ENCODE results near the gene RABEP1.
"Not testable (repeated sequence)": the region's sequence is repeated elsewhere in the genome, so short reads cannot be mapped to it uniquely, and the experiment has no call there.

The RABEP1 gene

DNA sequence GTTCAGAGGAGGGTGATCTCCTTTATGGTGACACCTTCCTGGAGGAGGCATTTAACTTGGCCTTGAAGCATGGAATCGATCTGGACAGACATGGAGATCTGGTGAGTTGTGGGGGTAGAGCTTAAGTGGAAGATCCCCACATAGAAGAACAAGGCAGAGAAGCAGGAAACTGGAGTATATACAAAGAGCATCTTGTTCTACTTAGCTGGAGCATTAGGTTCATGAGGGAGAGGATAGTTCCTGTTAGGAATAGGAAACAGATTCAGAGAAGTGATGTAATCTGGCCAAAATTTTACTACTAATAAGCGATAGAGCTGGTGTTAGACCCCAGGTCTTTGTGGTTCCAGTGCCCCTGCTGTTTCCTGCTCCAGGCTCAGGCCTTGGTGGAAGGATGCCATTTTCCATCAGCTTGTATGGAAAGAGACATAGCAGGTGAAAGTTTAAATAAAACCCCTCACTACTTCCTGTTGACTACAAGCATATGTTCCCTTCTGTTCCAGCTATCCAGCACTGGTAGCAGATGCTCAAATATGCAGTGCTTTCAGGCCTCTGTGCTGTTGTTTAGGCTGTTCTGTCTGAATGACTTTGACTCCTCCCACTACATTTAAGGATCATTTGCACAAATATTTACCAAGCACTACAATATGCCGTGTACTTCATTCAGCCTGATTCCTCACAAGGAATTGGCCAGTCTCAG is 147.3 kb downstream of the RABEP1 start:
- Histone ChIP-seq H3K9ac (no peak overlapping the region), H3K27me3 (no peaks in the 10 kb centered on the region), H4K20me1 (peaks cover 66% of the 10 kb centered on the region), H3K4me2 (no peak overlapping the region), H3K27ac (no peak overlapping the region), H3K9me3 (no peaks in the 10 kb centered on the region), H3K4me3 (no peak overlapping the region), H3K36me3 (peaks cover 100% of the 10 kb centered on the region), H3K4me1 (peaks cover 12% of the 10 kb centered on the region; the same call in 1 of the 2 replicates)
- TF ChIP-seq Cebpa-rat (IDR thresholded peaks at IDR 0.05), result no peak

DNA sequence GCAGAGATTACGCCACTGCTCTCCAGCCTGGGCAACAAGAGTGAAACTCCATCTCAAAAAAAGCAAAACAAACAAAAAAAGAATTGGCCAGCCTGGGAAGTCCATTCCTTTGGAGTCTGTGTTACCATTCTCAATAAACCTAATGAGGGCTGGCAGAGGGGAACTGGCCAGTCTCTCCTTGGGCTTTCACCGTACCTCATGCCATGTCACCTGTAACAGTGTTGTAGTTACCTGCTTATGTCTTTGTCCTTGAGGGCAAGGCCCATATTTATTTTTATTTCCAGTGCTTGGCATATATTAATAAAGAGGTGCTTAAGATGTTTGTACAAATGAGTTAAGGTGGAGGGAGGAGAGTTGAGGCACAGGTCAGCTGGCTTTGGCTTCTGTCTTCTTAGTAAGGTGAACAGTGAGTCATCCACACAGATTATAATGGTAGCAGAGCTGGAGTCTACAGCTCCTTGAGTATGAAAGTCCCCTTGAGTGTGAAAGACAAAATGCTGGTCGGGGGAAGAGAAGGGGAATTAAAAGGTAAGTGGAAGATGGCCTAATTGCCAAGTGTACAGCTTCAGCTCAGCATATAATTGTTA is 148.4 kb downstream of the RABEP1 start:
- Histone ChIP-seq H3K9ac (no peak overlapping the region), H3K9me3 (no peaks in the 10 kb centered on the region), H3K4me3 (no peak overlapping the region), H3K36me3 (peaks cover 100% of the 10 kb centered on the region), H3K4me2 (no peak overlapping the region), H3K27me3 (no peaks in the 10 kb centered on the region), H3K27ac (no peak overlapping the region), H3K4me1 (peaks cover 16% of the 10 kb centered on the region), H4K20me1 (peaks cover 70% of the 10 kb centered on the region)
- TF ChIP-seq Cebpa-rat (IDR thresholded peaks at IDR 0.05), result no peak

DNA sequence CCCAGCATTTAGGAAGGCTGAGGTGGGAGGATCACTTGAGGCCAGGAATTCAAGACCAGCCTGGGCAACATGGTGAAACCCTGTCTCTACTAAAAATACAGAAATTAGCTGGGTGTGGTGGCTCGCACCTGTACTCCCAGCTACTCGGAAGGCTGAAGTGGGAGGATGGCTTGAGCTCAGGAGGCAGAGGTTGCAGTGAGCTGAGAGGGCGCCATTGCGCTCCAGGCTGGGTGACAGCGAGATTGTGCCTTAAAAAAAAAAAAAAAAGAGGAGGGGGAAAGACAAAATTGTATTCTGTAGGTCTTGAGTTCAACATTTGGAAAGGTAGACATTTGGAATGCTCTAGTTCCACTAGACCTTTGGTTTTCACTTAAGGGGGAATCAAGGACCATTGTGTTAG is 149.2 kb downstream of the RABEP1 start:
- not testable (repeated sequence) for H3K9ac ChIP-seq, H3K27ac ChIP-seq, H3K9me3 ChIP-seq, H3K4me2 ChIP-seq, H3K4me3 ChIP-seq, H3K27me3 ChIP-seq
- Histone ChIP-seq H4K20me1 (peaks cover 78% of the 10 kb centered on the region), H3K4me1 (peaks cover 22% of the 10 kb centered on the region), H3K36me3 (peaks cover 100% of the 10 kb centered on the region)

DNA sequence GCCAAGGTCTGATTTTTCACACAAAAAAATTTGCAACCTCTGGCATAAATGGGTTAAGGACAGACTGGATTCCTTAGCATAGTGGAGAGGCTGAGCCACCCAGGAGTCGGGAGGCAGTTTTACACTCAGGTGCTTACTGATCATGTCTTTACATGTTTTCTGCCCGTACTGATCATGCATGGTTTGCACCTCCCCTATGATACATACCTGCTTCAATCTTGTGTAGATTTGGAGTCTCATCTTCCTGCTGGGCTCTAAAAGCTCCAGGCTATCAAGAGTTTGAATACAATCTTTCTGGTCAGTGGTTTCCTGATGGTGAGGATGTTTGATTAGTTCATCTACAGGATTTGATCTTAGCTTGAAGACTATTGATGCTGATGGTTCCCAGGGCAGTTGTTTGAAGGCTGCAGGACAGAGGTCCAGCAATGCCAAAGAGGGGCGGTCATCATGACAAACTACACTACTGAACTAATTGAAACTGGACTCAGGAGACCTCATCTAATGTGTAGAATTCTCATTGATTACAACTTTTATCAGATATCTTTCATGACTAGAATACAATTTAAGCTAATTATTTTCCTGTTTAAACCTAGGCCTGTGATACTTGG is 150.0 kb downstream of the RABEP1 start:
- Histone ChIP-seq H3K4me3 (no peak overlapping the region), H3K27ac (no peak overlapping the region), H3K36me3 (peaks cover 100% of the 10 kb centered on the region), H3K9ac (no peak overlapping the region), H3K27me3 (no peaks in the 10 kb centered on the region), H3K4me2 (no peak overlapping the region), H4K20me1 (peaks cover 86% of the 10 kb centered on the region), H3K4me1 (peaks cover 30% of the 10 kb centered on the region), H3K9me3 (no peaks in the 10 kb centered on the region)
- TF ChIP-seq Cebpa-rat (IDR thresholded peaks at IDR 0.05), result no peak

DNA sequence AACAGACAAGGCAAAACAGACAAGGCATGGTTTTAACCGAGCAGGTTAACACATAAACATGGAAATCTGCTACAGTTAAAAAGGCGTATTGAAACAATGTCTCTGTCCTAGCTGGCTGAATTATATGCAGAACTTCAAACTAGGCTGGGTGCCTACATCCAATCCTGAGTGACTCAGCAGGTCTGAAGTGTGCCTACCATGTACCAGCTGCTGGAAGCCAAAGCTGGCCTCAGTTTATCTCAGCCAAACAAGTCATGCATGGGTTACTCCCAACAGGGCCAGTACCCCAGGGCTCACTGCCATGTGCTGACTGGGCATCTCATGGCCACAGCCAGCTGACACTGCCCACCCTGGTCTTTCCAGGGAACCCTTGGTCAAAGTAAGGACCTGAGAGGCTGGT is 152.9 kb downstream of the RABEP1 start:
- H3K9me3 ChIP-seq, result no peaks in the 10 kb centered on the region
- H3K4me2 ChIP-seq, result no peak overlapping the region
- H3K27ac ChIP-seq, result no peak overlapping the region
- no peak overlapping the region for H3K4me3 ChIP-seq
- H3K36me3 ChIP-seq, result peaks cover 82% of the 10 kb centered on the region
- peaks cover 82% of the 10 kb centered on the region for H4K20me1 ChIP-seq
- TF ChIP-seq Cebpa-rat (IDR thresholded peaks at IDR 0.05), result no peak
- H3K9ac ChIP-seq, result no peak overlapping the region
- H3K4me1 ChIP-seq, result peaks cover 48% of the 10 kb centered on the region
- H3K27me3 ChIP-seq, result no peaks in the 10 kb centered on the region
